GM23248 (cell line): ENCODE results near the gene CD80.

Experiments used
- EZH2 ChIP-seq: fragments of 200-600 bp; sonication (generic); IDR thresholded peaks from 2 replicates; pipeline ENCODE4 v1.6.1; 2018; ENCODE audit warnings: antibody characterized with exemption, mild to moderate bottlenecking; ENCODE audit not compliant: insufficient read depth, poor library complexity, severe bottlenecking
- EZH2phosphoT487 ChIP-seq: fragments of 200-600 bp; sonication (generic); IDR thresholded peaks from 2 replicates; pipeline ENCODE4 v1.6.1; 2018; ENCODE audit warnings: antibody characterized with exemption, moderate library complexity, mild to moderate bottlenecking, low read depth; ENCODE audit not compliant: insufficient read depth

DNA sequence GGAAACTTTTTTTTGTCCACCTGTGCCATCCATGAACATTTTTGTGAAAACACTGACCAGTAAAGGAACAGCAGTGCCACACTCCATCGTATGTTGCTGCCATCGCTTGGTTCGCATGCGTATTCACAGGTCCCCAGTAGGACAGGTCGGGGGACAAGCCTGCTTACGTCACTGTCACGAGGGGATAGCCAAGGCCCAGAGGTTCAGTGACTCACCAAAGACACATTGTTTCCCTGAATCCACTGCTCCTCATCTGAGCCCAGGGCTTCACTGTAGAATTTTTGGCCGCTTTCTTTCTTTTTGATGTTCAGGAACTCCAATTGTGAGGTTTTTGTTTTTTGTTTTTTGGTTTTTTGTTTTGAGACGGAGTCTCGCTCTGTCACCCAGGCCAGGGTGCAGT, 25.8 kb upstream of the CD80 start:
- TF ChIP-seq EZH2 (no peak), EZH2phosphoT487 (no peak)
